Stimulated activated CD8-positive, alpha-beta memory T cell treated with anti-CD3 and anti-CD28 coated beads, Interleukin-12 subunit alpha, Interleukin-12 subunit beta, amount 100 ng/mL, for 1 hour (primary cell): Measurements from ENCODE around the gene DDR2.
"Not testable (repeated sequence)": the region's sequence is repeated elsewhere in the genome, so short reads cannot be mapped to it uniquely, and the experiment has no call there.

Source experiments
- DNase-seq: peaks from one replicate; pipeline ENCODE4 v3.0.0-alpha.2; 2020; ENCODE audit warnings: low read depth

Gene DDR2

GRCh38 chr1:162725301-162725837 lies 93.1 kb downstream of the DDR2 start:
- no peak for DNase-seq

GRCh38 chr1:162726555-162726954 lies 94.3 kb downstream of the DDR2 start:
- DNase-seq = no peak

GRCh38 chr1:162727493-162727892 lies 95.2 kb downstream of the DDR2 start:
- not testable (repeated sequence) for DNase-seq

GRCh38 chr1:162728573-162728972 lies 96.3 kb downstream of the DDR2 start:
- no peak for DNase-seq

GRCh38 chr1:162729195-162729774 lies 97.0 kb downstream of the DDR2 start:
- DNase-seq = not testable (repeated sequence)

GRCh38 chr1:162732094-162732493 lies 99.8 kb downstream of the DDR2 start:
- DNase-seq = no peak

- DNase-seq = no peak
These were observed 100.5 kb downstream of the DDR2 start for GRCh38 chr1:162732566-162733335.

- no peak for DNase-seq
These were observed 101.0 kb downstream of the DDR2 start for GRCh38 chr1:162733336-162733590.

- DNase-seq = no peak
These were observed 101.8 kb downstream of the DDR2 start for GRCh38 chr1:162734047-162734446.

GRCh38 chr1:162736184-162736583 lies 103.9 kb downstream of the DDR2 start:
- DNase-seq = no peak

GRCh38 chr1:162736633-162737067 lies 104.4 kb downstream of the DDR2 start:
- no peak for DNase-seq

GRCh38 chr1:162740755-162741154 lies 108.5 kb downstream of the DDR2 start:
- no peak for DNase-seq

GRCh38 chr1:162741574-162741973 lies 109.3 kb downstream of the DDR2 start:
- DNase-seq = no peak

- not testable (repeated sequence) for DNase-seq
These were observed 114.1 kb downstream of the DDR2 start for GRCh38 chr1:162746264-162746942.

GRCh38 chr1:162753001-162753658 lies 120.9 kb downstream of the DDR2 start:
- DNase-seq = no peak

- DNase-seq = no peak
These were observed 121.8 kb downstream of the DDR2 start for GRCh38 chr1:162753998-162754585.

- DNase-seq = no peak
These were observed 123.0 kb downstream of the DDR2 start for GRCh38 chr1:162755306-162755705.

- DNase-seq = no peak
These were observed 124.3 kb downstream of the DDR2 start for GRCh38 chr1:162756523-162756922.

- DNase-seq = no peak
These were observed 125.2 kb downstream of the DDR2 start for GRCh38 chr1:162757476-162757875.

- no peak for DNase-seq
These were observed 133.5 kb downstream of the DDR2 start for GRCh38 chr1:162765788-162766187.

GRCh38 chr1:162772571-162773154 lies 140.4 kb downstream of the DDR2 start:
- no peak for DNase-seq

GRCh38 chr1:162774007-162774406 lies 141.7 kb downstream of the DDR2 start:
- no peak for DNase-seq
